ENCODE results near the gene BATF3.
"Not testable (repeated sequence)": the region's sequence is repeated elsewhere in the genome, so short reads cannot be mapped to it uniquely, and the experiment has no call there.

Gene BATF3

GRCh38 chr1:212655668-212656440 lies 43.8 kb downstream of the BATF3 start:
- DNase-seq, result no peak

- DNase-seq, result no peak
These were observed 47.0 kb downstream of the BATF3 start for GRCh38 chr1:212652609-212653008.

DNA sequence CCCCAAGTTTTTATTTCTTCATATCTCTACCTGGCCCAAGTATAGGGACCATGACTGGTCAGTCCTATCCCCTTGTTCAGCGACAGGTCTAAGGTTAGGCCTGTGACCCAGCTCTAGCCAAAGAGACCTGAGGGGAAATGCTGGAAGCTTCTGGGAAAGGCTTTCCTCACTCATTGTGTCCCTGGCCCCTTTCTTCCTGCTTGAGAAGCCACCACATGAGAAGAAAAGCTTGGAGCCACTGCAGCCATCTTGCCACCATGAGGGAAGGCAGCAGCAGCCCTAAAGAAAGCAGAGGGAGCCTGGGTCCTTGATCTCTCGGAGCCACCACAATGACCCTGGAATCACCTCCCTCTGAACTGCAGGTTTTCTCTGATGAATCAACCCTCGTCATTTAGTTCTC lies 47.7 kb downstream of the BATF3 start:
- no peak for DNase-seq

GRCh38 chr1:212651521-212651920 lies 48.1 kb downstream of the BATF3 start:
- DNase-seq, result no peak

DNA sequence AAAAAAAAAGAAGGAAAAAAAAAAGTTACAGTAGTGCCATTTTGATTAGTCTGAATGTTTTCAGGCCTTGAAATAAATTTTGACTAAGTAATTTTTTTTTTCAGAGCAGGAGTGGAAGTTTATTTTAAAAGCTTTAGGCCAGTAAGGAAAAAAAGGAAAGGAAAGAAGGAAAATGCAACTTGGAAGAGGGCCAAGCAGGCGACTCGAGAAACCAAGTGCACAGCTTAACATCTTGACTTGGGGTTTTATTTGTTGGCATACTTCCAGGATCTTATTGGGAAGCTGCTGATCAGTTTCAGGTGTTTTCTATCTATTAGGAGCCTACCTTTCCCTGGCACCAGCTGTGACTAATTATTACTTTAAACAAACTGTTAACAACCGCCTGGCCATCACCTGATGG lies 49.4 kb downstream of the BATF3 start:
- no peak for DNase-seq

- no peak for DNase-seq
These were observed 50.6 kb downstream of the BATF3 start for GRCh38 chr1:212649020-212649419.

DNA sequence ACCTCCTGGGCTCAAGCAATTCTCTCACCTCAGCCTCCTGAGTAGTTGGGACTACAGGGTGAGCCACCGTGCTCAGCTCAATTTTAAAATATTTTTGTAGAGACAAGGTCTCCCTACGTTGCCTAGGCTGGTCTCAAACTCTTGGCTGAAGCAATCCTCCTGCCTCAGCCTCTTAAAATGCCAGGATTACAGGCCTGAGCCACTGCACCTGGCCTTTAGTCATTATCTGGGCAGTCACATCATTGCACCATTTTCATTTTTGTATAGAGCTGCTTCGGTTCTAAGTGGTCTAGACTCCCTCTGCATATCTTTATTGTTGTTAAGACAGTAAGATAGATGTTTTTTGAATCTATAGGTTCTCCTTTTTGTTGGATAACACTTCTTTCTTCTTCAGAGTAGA lies 51.2 kb downstream of the BATF3 start:
- DNase-seq, result no peak

DNA sequence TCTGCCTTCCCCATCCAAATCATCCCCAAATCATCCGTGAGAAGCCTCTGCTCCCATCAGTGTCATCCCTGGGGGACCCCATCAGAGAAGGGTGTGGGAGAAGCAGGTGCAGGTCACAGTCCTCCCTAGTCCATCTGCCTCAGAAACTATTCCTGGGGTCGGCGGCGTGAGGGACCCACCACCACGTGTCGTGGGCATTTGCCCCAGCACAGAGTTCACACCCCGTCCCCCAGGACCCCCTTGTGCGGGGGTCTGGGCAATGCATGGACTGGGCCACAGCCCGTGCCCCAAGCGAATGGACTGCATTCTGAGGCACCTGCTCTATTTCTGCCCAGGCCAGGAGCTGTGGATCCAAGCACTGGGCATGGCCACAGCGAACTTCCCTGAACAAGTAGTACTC lies 52.6 kb downstream of the BATF3 start:
- DNase-seq, result no peak

DNA sequence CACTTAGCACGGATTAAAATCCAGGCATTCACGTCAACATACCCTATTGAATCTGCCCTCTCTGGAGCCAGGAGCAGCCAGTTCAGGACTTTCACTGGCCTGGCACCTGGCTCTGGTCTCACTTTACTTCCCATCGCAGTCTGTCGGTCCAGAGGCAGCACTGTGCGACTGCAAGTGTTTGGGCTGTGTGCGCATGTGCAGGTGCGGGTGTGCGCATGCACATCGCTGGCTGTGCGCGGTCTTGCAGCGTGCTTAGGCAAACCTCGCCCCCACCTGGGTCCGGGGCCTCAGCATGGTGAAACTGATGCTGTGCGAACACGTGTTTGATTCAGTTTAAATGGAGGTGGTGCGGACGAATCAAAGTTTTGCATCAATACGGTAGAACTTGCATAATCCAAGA lies 53.1 kb downstream of the BATF3 start:
- DNase-seq, result no peak

GRCh38 chr1:212645546-212646543 lies 53.8 kb downstream of the BATF3 start:
- no peak for DNase-seq

DNA sequence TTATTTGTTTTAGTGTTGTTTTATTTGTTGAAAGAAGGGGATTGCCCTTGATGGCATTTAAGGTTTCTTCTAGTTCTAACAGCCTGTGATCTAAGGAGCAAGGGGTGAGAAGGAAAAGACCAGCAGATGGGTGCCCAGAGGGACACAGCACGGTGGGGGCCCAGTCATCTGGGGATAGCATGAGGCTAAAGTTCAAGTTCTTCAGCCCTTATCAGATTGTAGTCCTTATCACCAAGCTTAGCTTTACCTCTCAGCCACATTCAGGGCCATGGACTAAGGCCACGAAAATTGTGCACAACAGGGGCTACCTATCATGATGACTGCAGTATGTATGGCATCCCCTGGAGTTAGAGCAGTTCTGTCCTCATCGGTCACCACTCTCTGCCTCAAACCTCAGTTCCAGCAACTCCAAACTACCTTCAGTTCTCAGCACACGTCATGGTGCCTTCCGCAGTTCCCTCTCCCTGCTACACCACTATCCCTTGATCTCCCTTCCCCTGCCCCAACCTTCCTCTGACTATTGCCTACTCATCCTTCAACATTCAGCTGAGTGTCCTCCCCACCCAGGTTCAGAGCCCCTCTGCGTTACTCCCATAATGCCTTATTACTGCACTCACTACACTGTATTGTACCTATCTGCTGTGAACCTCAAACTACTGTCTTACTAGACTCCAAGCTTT lies 54.6 kb downstream of the BATF3 start:
- DNase-seq, result no peak

GRCh38 chr1:212643877-212644276 lies 55.8 kb downstream of the BATF3 start:
- no peak for DNase-seq

GRCh38 chr1:212641956-212642355 lies 57.7 kb downstream of the BATF3 start:
- no peak for DNase-seq

GRCh38 chr1:212640223-212640878 lies 59.3 kb downstream of the BATF3 start:
- no peak for DNase-seq

GRCh38 chr1:212639524-212639923 lies 60.1 kb downstream of the BATF3 start:
- DNase-seq, result not testable (repeated sequence)

- DNase-seq, result no peak
These were observed 61.0 kb downstream of the BATF3 start for GRCh38 chr1:212638492-212639151.

GRCh38 chr1:212637902-212638301 lies 61.7 kb downstream of the BATF3 start:
- DNase-seq, result no peak
